SU-DHL-6 (cell line): ENCODE results near the gene PAIP2.

Experiments used
- EZH2phosphoT487 ChIP-seq: fragments of 200-600 bp; sonication (generic), shearing (Covaris generic); conservative IDR thresholded peaks from 2 replicates; pipeline ENCODE4 v1.6.1; 2018; ENCODE audit warnings: mild to moderate bottlenecking, antibody characterized with exemption, low read length, moderate library complexity, mixed read lengths
- TF ChIP-seq, protein P1 (sequence below): fragments of 200-600 bp; sonication (generic); IDR thresholded peaks from one replicate; pipeline ENCODE4 v1.5.1; 2017; ENCODE audit warnings: antibody characterized with exemption, mild to moderate bottlenecking, low read length, moderate library complexity; ENCODE audit not compliant: insufficient read depth, poor library complexity, severe bottlenecking

DNA sequence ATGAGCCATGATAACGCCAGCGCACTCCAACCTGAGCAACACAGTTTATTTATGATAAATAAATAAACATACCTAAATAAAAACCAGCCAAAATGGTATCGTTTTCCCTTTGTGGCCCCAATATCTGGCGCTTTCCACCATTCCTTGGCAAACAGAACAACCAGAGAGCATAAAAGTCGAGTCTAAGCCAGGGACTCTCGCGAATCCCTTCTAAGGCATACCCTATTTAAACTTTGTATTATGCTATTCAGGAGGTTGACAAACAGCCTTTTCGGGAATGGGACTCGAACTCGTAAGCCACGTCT is 48.5 kb upstream of the PAIP2 start:
- TF ChIP-seq, protein P1, sequence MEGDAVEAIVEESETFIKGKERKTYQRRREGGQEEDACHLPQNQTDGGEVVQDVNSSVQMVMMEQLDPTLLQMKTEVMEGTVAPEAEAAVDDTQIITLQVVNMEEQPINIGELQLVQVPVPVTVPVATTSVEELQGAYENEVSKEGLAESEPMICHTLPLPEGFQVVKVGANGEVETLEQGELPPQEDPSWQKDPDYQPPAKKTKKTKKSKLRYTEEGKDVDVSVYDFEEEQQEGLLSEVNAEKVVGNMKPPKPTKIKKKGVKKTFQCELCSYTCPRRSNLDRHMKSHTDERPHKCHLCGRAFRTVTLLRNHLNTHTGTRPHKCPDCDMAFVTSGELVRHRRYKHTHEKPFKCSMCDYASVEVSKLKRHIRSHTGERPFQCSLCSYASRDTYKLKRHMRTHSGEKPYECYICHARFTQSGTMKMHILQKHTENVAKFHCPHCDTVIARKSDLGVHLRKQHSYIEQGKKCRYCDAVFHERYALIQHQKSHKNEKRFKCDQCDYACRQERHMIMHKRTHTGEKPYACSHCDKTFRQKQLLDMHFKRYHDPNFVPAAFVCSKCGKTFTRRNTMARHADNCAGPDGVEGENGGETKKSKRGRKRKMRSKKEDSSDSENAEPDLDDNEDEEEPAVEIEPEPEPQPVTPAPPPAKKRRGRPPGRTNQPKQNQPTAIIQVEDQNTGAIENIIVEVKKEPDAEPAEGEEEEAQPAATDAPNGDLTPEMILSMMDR: no peak
- no peak for TF ChIP-seq EZH2phosphoT487
